HG02571 (cell line): ENCODE data around the gene OTOG.

ENCODE experiments used
- ATAC-seq: cut with Tn5 transposase; IDR thresholded peaks from one replicate; pipeline ENCODE4 v1.9.1; 2021; ENCODE audit warnings: mild to moderate bottlenecking, moderate library complexity; ENCODE audit not compliant: unreplicated experiment

The OTOG gene

GRCh38 chr11:17578296-17578695 is 31.2 kb downstream of the OTOG start:
- no peak for ATAC-seq

- ATAC-seq = no peak
Observed at GRCh38 chr11:17578958-17579357, 31.9 kb downstream of the OTOG start.

GRCh38 chr11:17579451-17579850 is 32.4 kb downstream of the OTOG start:
- ATAC-seq = no peak

GRCh38 chr11:17580271-17580670 is 33.2 kb downstream of the OTOG start:
- no peak for ATAC-seq

- no peak for ATAC-seq
Observed at GRCh38 chr11:17581036-17581731, 34.1 kb downstream of the OTOG start.

GRCh38 chr11:17581732-17582053 is 34.6 kb downstream of the OTOG start:
- no peak for ATAC-seq

- ATAC-seq = no peak
Observed at GRCh38 chr11:17585911-17586695, 39.0 kb downstream of the OTOG start.

GRCh38 chr11:17588166-17588565 is 41.1 kb downstream of the OTOG start:
- ATAC-seq = no peak

- ATAC-seq = no peak
Observed at GRCh38 chr11:17588721-17589120, 41.7 kb downstream of the OTOG start.

GRCh38 chr11:17590463-17590862 is 43.4 kb downstream of the OTOG start:
- ATAC-seq = no peak

GRCh38 chr11:17591293-17591692 is 44.2 kb downstream of the OTOG start:
- no peak for ATAC-seq

- ATAC-seq = no peak
Observed at GRCh38 chr11:17593466-17594245, 46.6 kb downstream of the OTOG start.

GRCh38 chr11:17594686-17595192 is 47.7 kb downstream of the OTOG start:
- no peak for ATAC-seq

GRCh38 chr11:17595526-17596309 is 48.7 kb downstream of the OTOG start:
- ATAC-seq = no peak

- no peak for ATAC-seq
Observed at GRCh38 chr11:17596310-17596669, 49.2 kb downstream of the OTOG start.

GRCh38 chr11:17596711-17597110 is 49.7 kb downstream of the OTOG start:
- no peak for ATAC-seq

GRCh38 chr11:17597770-17598169 is 50.7 kb downstream of the OTOG start:
- no peak for ATAC-seq

GRCh38 chr11:17598700-17599459 is 51.8 kb downstream of the OTOG start:
- peak; percentile 89 for ATAC-seq

- ATAC-seq = no peak
Observed at GRCh38 chr11:17599460-17599925, 52.4 kb downstream of the OTOG start.
